ENCODE data around the gene ZSCAN20.

ZSCAN20 gene

DNA sequence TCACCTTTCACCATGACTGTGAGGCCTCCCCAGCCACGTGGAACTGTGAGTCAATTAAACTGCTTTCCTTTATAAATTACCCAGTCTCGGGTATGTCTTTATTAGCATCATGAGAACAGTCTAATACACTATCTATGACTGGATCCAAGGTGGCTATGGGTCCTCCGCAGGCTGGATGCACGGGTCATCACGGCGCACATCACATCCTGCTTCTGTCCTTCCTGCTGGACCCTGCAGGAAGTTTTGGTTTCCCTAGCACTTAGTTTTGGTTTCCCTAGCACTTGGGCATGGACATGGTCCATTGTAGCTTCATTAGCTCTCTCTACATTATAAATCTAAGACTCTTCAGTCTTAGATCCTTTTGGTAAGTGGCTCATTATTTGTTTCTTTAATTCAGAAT lies 27.3 kb upstream of the ZSCAN20 start:
- DNase-seq: no peak

DNA sequence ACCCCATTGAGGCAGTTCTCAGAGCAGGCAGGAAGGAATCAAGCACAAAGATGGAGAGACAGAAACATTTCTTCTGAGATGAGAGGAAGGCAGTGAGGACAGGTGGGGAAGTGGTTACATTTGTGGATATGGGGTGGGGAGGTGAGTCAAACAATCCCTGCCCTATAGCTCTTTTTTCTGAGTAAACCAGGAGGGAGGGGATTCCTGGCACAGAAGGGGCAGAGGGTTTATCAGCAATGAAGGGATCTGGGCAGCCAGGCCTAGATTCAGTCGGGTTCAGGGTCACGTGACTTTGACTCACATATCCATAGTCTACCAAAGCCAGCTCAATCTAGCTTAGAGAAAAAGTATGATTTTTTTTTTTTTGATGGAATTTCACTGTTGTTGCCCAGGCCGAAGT lies 25.9 kb upstream of the ZSCAN20 start:
- DNase-seq: no peak

DNA sequence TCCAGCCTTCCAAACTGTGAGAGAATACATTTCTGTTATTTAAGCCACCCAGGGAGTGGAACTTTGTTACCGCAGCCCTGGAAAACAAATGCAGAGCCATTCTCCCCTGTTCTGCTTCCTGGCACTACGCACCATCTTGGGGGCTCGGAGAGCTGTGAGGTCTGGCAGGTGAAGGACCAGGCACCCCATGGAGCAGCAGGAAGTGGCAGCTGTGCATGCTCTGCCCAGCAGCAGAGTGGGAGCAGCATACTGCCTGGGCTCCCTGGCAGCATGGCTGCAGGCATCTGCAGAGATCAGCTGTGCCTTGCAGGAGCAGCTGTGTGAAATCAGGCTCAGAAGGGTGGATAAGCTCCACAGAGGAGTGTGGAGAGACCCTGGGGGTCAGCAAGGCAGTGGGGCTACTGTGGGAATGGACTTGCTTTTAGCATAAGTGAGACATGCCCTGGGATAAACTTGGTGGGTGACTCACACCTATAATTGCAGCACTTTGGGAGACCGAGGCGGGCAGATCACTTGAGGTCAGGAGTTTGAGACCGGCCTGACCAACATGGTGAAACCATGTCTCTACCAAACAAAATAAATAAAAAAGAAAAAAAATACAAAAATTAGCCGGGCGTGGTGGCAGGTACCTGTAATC lies 17.7 kb upstream of the ZSCAN20 start:
- DNase-seq: no peak

DNA sequence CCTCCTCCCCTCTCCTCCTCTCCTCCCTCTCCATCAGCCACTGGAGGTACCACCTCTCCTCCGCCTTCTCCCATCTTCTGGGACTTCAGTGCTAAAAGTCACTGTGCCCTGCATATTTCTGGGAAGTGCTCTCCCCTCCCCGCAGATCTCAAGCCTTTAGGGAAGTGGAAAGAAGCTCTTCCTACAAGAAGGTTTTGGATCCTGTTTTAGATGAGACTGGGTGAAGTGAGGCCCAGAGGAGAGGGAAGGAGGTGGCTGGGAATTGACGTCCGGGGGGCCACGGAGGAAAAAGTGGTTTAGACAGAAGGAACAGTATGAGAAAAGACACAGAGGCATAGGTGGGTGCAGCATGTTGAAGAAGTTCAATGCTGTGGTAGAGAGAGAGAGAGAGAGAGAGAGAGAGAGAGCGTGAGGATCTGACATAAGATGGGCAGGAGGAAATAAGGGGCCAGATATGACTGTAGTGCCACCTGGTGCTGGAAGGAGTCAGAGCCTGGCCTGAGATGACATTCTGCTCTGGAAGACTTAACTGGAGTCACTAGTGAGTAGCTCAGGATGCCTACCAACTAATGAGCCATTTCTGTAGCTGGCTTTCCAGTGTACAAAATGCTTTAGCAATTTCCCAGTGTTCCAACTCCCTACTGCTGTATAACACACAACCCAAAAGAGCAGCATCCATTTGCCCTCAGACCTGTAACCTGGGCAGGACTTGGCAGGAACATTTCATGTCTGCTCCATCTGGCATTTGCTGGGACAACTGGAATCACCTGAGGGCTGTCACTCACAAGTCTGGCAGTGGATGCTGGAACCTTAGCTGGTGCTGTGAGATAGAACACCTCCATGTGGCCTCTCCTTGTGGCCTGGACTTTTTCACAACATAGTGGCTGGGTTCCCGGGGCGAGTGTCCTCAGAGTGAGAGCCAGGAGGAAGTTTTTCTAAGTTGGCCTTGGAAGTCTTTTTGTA lies 16.6 kb upstream of the ZSCAN20 start:
- DNase-seq: peak; percentile 36

DNA sequence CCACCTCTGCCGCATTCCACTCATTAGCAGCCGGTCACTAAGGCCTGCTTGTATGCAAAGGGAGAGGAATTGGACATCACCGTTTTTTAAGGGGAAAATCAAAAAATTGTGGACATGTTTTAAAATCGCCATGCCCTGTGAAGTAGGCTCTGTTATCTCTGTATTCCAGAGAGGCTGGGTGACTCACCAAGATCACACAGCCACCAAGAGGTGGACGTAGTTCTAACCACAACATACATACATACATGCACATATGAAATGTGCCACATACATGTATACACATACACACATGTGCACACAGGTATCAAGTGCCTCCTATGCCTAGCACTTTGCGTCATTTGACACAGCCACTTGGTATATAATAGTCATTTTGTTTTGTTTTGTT lies 16.0 kb upstream of the ZSCAN20 start:
- DNase-seq: no peak

DNA sequence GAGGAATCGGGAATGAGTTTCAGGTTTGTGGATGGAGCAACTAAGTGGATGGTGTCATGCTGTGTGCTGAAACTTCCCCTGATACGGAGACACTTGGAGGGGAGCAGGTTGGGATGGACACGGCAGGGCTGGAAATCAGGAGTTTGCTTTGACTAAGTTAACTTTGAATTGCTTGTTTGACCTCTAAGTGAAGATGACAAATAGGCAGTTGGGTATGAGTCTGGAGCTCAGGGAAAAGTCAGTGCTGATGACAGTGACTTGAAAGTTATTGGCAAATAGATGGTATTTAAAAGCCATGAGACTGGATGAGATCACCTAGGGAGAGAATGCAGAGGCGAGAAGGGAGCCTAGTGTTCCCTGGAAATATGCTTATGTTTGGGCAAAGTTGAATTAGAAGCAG lies 12.8 kb upstream of the ZSCAN20 start:
- DNase-seq: no peak

DNA sequence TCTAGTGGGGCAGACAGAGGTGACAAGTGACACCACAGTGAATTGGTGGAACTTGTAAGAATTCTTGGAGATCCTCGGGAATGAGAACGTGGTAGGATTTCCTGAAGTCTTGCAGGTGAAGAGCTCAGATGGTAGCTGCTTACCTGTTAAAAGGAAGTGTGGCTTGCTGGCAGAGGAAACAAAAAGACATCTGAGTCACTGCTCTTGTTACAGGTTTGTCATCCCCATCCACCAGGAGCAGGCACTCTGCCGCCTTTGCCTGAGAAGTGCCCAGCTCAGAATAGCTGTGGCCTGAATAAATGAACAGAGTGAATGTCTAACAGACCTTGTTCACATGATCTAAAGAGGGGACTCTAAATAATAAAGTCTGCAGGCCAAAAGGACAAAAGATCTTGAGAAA lies 12.3 kb upstream of the ZSCAN20 start:
- no peak for DNase-seq

DNA sequence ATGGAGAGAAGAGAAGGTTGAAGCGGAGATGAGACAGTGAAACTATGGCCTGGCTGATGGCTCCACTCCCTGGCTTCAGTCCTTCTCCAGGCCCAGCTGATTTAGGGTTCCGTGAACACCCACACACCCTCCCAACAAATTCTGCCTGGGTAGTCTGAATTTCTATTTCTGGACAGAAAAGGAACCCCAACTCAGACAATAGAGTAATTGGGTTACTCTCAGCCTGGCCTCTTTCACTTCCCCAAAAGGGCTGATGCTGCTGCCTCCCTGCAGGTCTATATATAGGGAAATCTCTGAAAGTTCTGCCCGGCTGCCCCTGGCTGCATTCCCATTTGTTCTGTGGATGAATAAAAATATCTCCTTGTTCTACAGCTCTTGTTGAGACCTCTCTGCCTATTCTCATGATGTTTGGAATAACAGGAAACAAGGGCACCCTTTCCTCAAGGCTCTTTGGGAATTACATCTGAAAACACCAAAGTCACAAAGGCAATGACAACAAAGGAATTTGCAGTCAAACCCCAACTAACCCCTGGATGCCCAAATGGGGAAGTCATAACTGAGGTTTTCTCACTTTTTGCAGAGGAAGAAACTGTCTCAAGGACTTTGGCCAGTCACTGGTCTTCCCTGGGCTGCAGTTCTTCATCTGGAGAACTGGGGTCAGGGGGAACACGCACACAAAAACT lies 11.4 kb upstream of the ZSCAN20 start:
- DNase-seq: no peak

DNA sequence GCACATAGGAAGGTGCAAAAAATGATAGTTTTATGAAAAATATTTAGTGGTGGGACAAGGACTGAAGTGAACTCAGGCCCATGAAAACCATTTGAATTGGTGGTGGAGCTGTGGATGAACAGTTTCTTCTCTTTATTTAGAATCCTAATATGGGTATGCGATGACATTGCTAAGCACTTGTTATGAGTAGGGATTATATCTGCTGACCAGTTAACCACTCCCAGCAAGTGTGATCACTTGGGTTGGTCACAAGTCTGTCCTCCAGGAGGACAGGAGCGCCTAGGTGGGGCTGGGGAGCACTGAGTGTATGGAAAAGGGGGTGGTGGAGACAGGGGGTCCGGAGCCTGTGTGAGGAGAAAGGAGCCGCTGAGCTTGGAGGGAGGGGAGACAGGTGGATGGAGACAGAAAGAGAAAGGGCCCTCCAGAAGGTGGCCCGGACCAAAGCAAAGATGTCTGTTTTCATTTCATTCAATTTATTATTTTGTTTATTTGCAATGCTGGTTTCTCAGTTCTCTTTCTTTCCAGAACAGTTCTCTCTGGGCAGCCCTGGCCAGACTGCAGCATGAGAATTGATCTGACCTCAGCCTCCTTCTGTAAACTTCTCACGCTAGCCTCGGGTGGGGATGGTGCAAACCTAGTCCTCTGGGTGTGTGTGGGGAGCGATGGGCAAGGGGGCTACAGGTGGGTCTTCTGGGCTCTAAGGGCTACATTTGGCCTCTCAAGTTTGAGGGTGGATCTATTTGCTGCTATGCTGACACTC lies 9.9 kb upstream of the ZSCAN20 start:
- no peak for DNase-seq

DNA sequence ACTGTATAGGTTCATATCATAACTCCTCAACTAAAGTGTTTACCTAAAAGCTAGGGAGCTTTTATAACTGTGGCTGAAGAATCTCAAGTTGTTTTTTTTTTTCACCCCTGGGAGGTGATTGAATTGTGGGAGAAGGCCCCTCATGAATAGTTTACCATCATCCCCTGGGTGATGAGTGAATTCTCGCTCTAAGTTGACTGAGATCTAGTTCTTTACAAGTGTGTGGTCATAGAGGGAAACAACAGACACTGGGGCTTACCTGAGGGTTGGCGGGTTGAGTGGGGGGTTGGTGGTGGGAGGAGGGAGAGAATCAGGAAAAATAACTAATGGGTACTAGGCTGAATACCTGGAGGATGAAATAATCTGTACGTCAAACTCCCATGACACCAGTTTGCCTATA lies 7.9 kb upstream of the ZSCAN20 start:
- DNase-seq: no peak

DNA sequence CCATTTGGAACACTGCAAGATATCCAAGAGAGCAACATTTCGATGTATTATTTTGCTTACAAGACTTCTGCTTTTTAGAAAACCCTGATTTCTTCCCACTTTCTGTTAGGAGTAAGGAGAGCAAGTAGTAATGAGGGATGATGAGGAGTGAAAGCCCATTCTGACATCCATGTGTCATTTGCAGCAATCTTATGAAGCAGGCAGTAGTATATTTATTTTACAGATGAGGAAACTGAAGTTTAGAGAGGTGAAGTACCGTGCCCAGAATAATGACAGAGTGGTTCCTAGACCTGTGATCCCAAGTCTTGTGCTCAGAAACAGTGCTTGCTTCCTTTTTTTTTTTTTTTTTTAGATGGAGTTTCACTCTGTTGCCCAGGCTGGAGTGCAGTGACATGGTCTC lies 7.1 kb upstream of the ZSCAN20 start:
- no peak for DNase-seq

DNA sequence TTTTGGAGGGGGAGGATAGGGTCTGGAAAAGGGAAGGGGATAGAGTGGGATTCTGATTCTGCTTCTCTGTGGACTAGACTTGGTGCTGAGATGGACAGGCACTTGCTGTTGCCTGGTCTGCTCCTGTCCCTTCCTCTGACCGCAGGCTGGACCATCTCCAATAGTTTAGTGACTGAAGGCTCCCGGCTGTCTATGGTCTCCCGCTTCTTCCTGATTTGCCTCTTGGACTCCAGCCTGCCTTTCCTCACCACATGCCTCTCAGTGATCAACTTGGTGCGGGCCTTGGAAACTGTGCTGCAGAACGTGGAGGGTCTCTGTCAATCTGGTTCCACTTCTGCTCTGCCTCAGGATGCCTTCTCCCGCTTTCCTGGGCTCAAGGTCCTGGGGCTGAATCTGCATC lies 6.3 kb upstream of the ZSCAN20 start:
- no peak for DNase-seq

DNA sequence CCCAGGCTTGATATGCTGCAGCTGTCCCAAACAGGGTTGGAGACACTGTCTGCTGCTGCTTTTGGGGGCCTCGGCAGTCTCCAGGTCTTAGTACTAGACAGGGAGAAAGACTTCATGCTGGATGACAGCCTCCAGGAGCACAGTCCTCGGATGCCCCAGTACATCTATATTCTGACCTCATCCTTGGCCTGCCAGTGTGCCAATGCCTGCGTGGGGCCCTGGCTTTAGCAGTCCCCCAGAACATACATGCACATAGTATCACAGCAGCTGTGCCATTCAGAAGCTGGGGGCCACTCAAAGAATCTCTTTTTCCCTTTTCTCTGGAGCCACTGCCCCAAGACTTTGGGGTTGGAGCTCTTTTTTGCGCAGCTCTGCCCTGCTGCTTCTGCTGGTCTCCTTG lies 4.4 kb upstream of the ZSCAN20 start:
- no peak for DNase-seq

DNA sequence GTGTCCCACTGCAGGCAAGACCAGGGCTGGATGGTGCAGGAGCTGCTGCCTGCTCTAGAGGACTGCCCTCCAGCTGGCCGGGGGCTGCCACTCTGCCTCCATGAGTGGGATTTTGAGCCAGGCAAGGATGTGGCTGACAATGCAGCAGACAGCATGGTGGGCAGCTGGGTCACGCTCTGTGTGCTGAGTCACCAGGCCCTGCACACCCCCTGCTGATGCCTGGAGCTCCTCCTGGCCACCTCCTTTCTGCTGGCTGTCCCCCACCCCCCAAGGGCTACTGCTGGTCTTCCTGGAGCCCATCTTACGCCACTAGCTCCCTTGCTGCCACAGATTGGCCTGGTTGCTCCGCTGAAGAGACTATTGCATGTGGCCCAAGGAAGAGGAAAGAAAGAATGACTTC lies 3.9 kb upstream of the ZSCAN20 start:
- no peak for DNase-seq

DNA sequence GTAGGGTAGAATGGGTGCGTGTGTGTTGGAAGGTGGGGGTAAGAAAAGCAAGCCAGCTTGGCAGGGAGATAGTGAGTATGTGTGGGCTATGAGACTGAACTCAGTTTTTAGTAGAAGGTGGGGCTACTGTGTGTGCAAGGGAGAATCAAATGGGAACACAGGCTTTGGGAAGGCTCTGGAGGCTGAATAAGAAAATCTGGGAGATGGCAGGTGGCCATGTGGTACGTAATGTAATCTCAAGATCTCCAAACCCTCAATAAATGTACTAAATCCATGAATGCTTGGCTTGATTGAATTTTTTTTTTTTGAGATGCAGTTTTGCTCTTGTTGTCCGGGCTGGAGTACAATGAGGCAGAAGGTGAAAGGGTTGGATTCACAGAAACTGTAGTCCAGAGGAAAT lies 3.5 kb upstream of the ZSCAN20 start:
- DNase-seq: no peak

DNA sequence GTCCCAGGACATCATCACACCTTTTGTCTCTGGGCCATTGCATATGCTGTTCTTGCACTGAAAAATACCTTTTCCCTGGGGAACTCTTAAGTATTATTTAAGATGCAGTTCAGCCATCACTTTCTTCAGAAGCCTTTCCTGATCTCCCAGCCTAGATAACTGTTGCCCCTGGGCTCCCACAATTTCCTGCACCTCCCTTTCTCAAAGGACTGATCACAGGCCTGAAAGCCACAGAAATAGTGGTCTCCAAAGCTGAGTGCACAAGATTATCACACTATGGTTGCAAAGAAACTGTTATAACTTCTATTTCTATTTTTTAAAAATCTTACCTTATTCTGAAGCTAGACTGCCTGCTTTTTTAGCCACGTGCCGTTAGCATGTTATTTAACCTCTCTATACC lies 2.8 kb upstream of the ZSCAN20 start:
- DNase-seq: no peak

DNA sequence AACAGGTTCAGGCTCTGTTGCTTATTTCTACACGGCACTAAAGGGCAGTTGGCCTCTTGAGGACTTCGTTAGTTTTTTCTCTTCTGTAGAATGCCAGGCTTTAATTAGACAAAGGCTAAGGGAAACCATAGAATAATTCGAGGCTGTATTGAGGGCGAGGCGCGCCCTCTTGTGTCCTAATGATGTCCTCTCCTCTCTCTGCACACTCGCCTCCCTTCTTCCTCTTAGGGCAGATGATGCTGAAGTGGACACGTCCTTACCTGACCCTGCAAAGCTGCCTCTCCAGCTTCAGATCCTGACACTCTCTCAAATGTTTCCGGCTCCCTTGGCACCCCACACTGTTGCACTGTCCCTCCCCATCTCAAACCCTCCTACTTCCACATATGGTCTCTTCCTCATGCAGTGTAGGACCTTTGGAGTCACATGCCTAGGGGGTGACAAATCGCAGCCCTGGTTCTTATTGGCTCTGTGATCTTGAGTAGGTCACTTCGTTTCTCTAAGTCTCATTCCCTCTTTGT lies 1.9 kb upstream of the ZSCAN20 start:
- DNase-seq: peak; percentile 67

DNA sequence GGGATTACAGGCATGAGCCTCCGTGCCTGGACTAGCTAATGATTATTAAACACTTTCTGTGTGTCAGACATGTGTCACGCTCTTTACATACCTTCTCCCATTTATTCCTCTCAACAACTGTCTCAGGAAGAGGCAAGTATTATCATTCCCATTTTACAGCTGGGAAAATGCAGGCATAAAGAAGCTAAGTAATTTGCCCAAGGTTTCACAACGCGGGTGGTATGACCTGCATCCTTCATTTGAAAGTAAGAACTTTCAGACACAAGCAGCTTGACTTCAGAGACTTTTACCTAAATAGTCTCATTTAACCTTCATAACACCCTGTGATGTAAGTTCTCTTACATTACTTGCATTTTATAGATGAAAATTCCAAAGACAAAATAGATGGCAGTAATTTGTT lies 1.0 kb upstream of the ZSCAN20 start:
- no peak for DNase-seq

DNA sequence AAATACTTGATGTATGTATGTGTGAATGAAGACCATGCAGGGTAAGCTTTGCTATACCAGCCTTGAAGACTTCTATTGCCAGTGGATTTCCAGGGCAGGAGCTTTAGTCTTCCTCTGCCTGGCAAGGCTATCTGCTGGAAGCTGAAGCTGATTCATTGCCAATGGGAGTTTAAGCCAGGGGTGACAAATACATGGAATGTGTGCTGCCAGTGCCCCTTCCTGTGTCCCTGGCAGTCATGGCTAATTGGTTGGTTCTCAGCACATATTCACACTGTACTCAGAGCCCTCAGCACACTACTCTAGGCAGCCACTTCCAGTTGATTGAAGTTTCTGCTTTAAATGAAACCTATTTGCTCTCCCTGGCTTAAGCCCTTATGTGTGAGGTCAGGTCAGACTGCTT lies 1.5 kb downstream of the ZSCAN20 start:
- DNase-seq: no peak

DNA sequence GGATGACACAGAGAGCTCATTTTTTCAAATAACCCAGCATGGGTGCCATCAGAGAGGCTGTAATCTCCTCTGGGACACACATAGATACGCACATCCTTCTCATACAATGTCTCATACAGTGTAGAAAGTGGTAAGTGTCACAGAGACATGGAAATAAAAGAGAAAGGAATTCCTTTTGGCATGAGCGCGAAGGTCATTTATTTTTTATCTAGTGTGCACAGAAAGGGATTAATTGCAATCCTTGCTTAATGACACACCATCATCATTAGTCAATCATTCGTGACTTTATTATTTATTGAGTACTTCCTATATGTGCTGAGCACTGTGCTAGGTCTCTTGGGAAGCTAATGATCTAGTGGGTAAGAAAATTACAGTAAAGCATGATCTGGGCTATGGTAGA lies 5.0 kb downstream of the ZSCAN20 start:
- DNase-seq: no peak

DNA sequence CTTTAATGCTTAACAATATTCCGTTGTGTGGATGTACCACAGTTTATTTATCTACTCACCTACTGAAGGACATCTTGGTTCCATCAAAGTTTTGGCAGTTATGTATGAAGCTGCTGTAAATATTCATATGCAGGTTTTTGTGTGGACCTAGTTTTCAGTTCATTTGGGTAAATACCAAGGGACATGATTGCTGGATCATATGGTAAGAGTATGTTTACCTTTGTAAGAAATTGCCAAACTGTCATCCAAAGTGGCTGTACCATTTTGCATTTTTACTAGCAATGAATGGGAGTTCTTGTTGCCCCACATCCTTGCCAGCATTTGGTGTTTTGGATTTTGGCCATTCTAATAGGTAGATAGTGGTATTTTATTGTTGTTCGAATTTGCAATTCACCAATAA lies 10.0 kb downstream of the ZSCAN20 start:
- DNase-seq: no peak

DNA sequence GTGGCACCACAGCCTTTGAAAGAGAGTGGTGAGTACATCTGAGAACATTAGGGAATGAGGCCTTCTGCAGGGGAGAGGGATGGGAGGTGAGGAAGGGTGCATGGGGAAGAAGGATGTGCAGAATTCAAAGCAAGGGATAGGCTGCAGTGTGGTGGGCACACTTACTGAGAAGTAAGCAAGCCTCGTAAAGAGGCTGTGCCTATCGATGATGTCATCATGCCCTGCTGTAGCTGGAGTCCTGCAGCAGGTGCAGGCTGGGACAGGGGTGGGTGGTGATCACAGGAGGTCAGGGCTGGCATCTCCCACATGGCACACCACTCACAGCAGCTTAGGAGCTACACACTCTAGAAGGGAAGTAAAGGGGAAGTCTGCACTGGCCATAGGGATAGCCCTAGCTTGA lies 16.2 kb downstream of the ZSCAN20 start:
- no peak for DNase-seq

DNA sequence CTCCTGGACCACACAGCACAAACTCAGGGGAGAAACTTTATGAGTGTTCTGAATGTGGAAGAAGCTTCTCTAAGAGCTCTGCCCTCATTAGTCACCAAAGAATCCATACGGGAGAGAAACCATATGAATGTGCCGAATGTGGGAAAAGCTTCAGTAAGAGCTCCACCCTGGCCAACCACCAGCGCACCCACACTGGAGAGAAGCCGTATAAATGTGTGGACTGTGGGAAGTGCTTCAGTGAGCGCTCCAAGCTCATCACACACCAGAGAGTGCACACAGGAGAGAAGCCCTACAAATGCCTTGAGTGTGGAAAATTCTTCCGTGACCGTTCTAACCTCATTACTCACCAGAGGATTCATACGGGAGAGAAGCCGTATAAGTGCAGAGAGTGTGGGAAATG lies 22.5 kb downstream of the ZSCAN20 start:
- DNase-seq: no peak

Data from stimulated activated CD4-positive, alpha-beta T cell treated with anti-CD3 and anti-CD28 coated beads, Interleukin-15, amount 100 ng/mL, for 24 hours (primary cell).